GM19328 (cell line): ENCODE data around the gene TFF2.

ENCODE experiments used
- ATAC-seq: cut with Tn5 transposase; IDR thresholded peaks from one replicate; pipeline ENCODE4 v1.9.1; 2021; ENCODE audit warnings: mild to moderate bottlenecking, moderate library complexity; ENCODE audit not compliant: unreplicated experiment

The TFF2 gene

DNA sequence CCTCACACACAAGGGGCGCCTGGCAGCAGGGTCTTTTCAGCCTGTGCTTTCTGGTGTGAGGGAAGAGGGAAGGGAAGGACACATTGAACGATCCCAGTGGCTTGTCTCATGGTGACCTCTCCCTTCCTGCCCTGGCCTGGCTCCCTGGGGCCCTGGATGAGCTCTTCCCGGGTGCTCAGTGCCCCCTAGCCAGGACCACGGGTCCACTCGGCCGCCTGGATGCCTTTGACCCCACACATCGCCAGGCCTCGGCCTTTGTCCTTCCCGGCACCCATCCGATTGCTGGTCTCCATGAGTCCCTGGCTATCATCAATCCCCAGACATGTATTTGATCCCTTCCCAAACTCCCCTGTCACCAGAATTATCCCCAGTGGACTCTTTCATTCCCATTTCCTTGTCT is 29.6 kb downstream of the TFF2 start:
- no peak for ATAC-seq

DNA sequence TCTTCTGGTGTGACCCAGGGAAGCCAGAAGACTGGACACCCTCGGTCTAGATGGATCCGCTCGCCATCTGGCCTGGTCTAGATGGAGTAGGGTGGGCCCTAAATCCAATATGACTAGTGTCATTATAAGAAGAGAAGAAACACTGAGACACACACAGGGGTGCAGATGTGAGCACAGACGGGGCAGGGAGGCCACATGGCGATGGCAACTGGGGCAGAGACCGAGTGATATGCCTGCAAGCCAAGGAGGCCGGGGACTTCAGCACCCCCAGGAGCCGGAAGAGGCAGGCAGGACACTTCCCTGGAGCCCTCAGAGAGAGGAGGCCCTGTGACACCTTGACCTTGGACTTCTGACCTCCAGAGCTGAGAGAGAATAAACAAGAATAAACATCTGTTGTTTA is 30.0 kb downstream of the TFF2 start:
- no peak for ATAC-seq

DNA sequence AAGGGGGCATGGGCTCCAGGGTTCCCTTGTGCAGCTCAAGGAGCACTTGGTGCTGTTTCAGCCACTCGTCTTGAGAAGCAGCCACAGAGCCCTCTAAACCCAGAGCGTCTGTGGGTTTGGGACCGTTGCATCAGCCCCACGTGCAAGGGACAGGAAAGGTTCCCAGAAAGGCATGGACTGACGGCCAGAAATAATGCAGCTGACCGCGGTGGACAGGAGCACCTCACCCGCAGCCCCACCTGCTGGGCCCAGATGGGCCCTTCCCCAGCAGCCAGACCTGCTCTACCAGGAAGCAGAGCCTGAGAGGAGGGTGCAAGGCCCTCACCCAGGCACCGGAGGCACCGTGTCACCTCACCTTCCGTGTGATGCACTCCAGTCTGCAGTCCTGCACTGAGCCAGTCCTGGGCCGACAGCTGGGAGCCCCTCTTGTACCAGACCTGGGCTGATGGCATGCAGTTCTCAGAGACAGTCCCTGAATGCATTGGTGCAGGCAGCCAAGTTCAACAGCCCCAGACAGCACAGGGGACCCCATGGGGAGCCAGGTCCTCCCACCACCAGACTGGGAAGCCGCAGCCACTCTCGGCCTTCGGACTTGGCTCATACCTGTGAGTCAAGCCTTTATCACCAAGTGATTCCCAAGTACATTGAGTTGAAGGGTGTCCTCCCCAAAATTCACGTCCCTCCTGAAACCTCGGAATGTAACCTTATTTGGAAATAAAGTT is 30.8 kb downstream of the TFF2 start:
- no peak for ATAC-seq

DNA sequence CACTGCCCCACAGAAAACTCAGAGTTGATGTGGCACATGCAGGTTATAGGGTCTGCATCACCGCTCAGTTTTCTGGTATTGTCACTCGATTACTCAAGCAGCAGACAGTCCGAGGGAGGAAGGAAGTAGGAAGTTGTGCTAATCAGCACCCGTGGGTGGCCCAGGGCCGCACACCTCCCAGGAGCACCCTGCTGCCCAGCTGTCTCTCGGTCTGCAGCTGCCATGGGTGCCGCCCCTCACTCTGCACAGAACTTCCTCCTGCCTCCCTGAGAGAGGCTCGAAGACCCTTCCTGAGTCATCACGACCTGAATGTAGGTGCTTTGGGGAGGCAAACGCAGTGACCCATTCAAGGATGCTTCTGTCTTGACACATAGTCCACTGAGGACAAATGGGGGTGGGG is 31.4 kb downstream of the TFF2 start:
- no peak for ATAC-seq

DNA sequence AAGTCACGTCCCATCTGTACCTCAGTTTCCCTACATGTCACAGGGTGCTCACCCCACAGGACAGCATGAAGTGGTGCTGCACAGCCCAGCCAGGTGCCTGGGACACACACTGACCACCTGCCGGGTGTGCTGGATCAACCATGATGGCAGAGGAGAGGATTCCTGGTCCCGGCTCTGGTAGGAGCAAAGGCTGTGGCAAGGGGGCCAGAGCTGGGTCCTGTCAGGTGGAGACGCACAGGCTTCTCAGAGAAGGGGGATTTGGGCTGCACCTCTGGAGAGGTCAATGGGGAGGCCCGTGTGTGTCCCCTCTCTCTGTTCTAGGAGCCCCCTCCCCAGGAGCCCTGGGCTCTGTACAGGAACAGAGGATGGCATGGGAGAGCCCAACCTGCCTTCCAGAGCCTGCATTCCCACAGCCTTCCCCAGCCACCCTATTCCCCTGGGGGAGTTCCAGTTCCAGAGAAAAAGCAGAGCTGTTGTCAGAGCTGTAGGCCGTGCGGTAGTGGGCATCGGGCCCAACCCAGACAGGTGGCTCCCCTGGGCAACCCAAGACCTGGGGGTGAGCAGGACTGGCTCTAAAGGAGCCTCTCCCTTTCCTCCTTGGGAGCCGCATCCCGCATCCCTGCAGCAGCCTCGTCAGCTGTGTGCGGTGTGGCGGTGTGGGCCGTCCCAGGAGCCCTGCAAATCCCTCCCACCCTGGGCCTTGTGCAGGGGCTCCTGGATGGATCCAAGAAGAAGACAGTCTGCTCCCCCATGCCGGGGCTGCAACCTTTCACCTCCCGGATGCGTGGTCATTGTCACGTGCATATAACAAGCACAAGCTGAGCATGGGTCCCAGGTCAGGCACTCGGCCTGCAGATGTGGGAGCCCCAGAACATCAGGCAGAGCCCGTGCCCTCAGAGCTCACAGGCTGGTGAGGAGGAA is 32.7 kb downstream of the TFF2 start:
- ATAC-seq: no peak

DNA sequence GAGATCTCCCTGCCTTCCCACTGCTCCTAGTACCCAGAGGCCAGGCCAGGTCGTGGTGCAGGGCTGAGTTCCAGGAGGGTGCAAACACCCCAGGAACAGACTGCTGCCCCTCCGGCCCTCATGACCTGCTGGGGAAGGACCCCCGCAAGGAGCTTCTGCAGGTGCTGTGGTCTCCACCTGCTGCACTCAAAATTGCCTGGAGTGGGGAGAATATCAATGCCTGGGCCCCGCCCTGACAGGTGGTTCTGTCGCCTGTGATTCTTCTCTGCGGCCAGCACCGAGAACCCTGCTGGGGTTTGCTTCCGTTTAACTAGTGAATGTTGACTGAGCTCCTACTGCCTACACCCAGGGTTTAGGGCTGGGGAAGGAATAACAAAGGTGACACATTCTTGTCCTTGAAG is 33.5 kb downstream of the TFF2 start:
- no peak for ATAC-seq

DNA sequence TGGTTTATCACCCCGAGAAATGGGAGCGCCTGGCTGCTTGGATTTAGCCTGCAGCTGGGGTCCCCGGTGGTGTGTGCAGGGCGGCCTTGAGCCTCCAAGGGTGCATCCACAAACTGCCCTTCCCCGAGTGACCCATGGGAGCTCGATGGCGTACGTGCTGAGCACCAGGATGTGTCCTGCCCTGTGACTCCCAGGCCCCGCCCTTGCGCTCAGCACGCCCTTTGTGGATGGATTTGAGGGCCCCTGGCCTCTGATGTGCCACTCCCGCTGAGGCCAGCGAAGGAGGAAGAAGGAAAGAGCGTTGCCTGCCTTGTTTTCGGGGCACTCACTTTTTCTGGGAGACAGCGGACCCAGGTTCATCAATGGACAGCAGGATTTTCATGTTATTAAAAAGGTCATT is 33.9 kb downstream of the TFF2 start:
- ATAC-seq: no peak

DNA sequence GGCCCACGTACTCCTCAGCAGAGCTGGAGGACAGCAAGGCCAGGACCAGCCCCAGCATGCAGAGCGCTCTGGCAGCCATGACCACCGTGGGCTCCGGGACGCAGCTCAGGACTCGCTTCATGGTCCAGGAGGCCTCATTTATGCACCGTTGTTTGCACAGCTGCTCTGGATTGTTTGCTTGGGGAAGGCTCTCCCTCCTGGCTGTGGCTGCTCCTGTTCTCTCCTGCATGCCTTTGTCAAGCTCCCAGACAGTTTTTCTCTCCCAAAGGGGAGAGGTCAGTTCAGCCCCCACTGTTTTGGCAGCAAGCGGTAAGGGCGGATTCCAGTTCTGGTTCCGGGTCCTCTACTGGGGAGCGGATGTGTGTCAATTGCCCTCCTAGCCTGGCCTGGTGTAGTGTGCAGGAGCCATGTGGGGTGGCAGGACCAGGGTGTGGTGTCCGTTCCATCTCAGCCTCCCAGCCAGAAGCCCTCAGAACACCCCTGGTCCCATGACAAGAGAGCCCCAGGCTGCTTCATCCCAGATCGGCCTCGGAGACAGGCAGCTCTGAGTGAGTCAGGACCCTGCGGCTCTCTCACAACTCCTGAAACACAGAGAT is 35.4 kb downstream of the TFF2 start, which contains the start of gene TFF3:
Gene TFF3, minus strand, starts transcription at position 114 of the 596 bp plus-strand sequence. Its CDS starts 35 bp downstream, at position 79.
- no peak for ATAC-seq

DNA sequence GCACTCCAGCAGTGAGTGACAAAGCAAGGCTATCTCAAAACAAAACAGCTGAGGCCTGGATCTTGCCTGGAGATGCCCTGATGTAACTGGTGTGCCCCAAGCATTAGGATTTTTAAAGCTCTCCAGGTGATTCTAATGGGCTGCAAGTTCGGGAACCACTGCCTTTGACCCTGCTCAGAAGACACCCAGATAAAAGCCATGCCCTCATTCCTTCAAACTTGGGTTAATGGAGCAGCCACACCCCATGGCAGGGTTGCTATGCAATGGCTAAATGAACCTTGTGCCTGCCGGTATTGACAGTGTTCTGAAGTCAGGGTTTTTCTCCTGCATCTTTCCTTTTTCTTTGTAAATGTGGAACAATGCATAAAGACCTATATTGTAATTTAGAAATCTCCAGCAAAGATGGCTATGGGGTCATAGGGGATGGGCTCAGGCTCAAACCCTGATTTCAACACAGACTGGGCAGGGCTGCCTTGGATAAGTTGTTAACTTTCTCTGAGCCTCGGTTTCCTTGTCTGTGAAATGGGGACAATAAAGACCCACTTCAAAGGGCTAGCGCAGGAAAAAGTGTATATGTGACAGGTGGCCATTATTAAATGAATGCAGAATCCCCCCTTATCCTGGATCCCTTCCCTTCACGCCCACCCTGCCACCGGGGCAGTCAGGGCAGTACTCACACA is 36.0 kb downstream of the TFF2 start:
- no peak for ATAC-seq

DNA sequence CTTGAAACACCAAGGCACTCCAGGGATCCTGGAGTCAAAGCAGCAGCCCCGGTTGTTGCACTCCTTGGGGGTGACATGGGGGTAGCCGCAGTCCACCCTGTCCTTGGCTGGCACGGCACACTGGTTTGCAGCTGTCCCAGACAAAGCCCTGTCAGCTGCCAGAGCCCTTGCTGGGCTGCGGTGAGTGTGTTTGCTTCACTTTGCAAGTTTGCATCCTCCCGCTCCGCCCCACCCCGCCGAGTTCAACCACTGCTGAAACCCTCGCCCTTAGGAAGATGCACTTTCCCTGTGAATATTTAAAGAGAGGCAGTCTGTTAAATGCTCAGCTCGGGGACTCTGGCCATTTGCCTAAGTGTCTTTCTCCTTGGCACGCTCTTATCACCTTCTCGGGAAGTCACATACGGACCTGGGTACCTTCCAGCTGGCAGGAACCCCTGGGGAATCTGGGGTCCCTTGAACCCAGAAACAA is 37.3 kb downstream of the TFF2 start:
- ATAC-seq: no peak

DNA sequence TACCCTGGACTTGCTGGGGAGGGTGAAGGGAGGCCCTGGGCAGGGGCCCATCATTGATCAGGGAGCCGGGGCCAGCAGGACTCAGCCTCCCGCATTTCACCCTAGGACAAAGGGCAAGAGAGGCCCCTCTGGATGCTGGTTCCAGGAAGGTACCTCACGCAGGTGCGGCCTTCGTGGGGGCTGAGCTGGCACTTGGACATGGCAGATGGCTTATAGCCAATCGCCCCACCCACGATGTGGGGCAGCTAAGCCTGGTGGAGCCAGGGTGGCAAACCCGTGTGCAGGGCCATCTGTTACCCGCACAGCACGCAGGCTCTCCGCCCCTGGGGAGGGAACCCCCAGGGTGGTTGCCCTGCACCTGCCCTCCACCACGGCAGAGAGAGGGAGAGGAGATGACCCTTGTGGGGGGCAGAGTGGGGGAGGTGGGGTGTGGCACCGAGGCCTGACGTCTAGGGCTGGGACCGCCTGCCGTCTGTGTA is 38.1 kb downstream of the TFF2 start:
- ATAC-seq: no peak

DNA sequence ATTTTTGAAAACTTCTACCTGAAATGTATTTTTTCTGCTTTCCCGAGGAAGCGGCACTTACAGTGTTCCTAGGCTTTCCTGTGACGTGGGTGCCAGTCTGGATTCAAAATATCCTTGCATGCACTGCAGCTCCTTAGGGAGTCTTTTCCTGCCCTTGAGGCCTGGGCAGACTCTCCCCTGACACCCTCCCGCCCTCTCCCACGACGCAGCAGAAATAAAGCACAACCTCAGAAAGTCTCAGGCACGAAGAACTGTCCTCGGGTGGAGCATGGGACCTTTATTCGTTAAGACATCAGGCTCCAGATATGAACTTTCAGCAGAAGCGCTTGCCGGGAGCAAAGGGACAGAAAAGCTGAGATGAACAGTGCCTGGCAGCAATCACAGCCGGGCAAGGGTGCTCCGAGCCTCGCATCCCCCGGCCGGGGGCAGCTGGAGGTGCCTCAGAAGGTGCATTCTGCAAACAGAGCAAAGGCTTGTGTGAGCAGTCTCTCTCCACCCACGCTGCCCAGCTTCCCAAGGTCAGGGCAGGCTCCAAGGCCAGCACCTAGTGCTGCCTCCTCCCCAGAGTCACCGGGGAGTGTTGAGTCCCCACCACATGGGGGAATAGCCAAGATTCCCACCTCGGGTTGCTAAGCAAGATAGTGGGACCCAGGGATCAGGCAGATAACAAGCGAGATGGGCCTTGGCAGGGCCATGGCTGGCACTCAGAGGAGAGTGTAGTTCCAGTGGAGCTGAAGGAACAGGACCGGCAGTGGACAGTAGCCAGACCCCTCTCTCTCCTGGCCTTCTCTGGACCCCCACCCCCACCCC is 38.8 kb downstream of the TFF2 start:
- ATAC-seq: no peak

DNA sequence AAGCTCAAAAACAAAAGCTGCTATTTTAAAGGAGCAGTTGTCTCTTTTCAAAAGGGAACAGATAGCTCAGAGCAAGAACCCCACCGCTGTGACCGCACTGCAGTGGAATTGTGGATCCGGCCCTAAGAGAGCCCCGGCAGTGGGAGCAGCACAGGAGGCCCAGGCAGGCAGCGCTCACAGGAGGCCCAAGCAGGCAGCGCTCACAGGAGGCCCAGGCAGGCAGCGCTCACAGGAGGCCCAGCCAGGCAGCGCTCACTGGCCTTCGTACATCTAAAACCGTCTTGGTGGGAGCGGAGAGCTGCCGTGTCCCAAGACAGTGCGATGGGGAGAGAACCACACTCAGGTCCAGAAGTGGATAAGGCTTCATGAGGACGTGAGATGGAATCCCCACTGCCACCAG is 39.6 kb downstream of the TFF2 start:
- no peak for ATAC-seq

DNA sequence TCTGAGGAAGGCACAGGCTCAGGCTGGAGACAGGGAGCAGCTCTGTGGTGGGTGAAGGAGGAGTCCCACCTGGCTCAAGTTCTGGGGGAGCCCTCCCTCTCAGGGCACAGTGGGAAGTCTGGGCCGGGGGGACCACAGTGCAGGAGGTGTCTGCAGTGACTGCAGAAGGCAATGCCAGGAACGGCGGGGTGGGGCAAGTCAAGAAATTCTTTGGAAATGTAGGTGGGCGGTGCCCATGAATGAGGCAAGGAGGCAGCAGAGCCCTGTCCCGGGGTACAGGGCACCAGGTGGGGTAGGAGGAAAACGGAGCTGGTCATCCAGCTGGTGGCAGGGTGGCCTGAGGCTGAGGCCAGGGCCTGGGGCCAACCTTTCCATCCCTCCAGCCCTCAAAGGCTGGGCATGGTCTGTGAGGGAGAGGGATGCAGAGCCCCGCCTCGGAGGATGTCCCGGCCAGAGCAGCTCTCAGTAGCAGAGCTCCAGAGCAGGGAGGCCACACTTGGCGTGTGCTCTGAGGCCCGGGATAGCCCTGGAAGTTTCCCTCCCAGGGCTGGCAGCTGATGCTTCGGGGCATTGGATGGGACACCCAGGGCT is 40.3 kb downstream of the TFF2 start:
- no peak for ATAC-seq

DNA sequence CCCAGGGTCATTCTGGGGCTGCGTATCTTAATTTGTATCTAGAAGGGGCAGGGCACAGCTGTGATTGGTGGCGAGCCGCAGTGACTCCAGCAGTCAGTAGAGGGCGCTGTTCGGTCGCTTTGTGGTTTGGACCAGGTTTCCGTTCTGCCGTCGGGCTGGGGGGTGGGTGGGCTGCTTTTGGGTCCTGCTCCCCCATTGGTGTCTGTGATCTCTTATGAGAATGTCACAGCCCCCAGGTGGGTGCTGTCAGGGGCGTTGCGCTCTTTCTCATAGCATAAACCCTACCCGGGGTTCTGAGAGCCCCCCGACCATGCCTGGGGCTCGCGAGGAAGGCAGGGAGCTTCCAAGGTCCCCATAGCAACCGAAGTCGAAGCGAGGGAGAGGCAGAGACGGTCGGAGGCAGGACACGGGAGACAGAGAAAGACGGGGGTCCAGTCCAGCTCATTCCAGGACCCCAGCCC is 41.0 kb downstream of the TFF2 start:
- ATAC-seq: no peak

DNA sequence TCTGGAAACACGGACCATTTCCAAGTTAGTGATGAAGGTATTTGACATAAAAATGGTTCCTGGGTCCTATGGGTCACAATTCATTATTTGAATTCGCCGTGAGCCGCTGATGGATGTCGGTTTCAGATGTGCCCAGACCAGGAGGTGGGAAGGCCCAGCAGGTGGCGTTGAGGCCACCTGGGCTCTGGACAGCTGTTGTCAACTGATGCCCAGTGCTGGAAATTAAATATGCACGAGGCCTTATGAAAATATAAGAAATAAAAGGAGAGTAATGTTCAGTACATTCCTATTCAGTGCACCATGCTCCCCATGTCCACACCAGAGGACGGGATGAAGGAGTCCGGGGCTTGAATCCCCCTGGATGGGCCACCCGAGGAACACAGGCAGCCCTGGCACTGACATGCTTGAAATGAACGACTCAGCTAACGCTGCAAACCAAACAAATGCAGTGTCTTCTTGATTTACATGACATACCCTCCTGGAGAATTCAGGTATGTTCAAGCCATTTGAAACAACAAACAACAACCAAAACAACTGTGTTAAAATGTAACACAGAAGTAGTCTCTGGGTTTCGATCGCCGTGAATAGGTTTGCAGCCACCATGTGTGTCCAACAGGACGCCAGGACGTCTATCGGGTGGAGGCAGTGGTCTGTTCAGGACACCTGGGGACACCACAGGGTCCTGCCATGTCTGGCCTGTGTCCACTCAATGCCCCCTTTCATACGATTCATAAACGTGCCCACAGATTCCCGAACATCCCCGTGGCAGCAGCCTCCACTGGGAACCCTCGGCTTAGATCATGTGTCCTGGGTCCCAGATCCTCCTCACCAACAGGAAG is 41.7 kb downstream of the TFF2 start:
- no peak for ATAC-seq

DNA sequence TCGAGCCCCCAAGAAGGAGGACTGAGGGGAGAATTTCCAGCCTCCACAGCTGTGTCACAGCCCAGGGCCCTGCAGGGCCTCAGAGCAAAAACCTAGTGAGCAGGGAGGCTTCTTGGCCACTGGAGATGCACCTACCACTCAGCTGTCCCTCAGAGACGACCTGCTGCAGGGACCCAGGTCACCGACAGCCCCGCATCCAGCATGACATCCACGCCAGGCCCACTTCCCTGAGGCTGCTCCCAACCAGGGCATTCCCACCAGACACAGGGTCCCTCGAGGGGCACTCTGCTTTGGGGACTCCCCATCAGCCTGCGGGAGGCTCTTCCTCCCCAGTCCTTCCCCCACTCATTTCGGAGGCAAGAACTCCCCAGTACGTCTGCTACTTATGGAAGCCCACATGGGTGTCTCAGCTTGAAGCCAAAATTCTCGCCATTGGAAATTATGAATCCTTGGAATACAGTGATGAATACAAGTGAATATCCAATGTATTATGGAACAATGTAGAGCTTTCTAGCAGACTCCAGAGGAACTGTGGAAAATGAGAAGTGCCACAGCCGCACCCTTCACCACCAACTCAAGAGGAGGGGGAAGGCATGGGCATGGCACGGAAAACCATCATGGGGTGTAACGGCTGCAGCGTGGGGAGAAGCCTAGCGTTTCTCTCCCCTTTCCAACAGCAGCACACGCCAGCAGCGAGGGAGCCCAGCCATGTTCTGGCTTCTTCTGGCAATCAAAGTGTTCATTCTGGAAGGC is 42.5 kb downstream of the TFF2 start:
- ATAC-seq: no peak

DNA sequence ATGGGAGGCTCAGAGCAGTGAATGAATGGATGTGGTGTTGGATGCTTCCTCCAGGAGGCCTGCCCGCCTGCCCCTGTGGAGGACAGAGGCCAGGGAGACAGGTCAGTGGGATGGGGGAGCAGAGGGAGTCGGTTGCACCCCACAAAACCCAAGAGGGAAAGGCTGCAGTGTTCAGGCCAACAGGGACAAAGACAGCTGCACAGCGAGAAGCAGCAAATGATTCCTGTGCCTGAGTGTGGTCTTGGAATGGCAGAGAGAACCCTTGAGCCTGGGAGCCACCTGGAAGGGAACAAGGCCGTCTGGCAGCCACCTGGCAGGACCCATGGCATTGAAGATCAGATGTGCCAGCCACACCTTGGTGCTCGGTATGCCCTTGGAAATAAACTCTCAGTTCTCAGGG is 43.7 kb downstream of the TFF2 start:
- no peak for ATAC-seq
